GM12864 (cell line): ENCODE data around the gene OPN1SW.

ENCODE experiments used
- DNase-seq: peaks from one replicate; pipeline ENCODE4 v3.0.0-alpha.2; 2011; ENCODE audit warnings: low read depth
- H3K4me3 ChIP-seq: 2 replicates; pipeline ENCODE4 v1.5.1; 2011; ENCODE audit warnings: mild to moderate bottlenecking, low read depth, low read length, control low read depth
- CTCF ChIP-seq: IDR thresholded peaks from 2 replicates; pipeline ENCODE4 v1.5.1; 2011; ENCODE audit warnings: low read depth, mild to moderate bottlenecking, moderate library complexity, low read length, control low read depth, inconsistent platforms; ENCODE audit errors: missing control alignments

OPN1SW gene

DNA sequence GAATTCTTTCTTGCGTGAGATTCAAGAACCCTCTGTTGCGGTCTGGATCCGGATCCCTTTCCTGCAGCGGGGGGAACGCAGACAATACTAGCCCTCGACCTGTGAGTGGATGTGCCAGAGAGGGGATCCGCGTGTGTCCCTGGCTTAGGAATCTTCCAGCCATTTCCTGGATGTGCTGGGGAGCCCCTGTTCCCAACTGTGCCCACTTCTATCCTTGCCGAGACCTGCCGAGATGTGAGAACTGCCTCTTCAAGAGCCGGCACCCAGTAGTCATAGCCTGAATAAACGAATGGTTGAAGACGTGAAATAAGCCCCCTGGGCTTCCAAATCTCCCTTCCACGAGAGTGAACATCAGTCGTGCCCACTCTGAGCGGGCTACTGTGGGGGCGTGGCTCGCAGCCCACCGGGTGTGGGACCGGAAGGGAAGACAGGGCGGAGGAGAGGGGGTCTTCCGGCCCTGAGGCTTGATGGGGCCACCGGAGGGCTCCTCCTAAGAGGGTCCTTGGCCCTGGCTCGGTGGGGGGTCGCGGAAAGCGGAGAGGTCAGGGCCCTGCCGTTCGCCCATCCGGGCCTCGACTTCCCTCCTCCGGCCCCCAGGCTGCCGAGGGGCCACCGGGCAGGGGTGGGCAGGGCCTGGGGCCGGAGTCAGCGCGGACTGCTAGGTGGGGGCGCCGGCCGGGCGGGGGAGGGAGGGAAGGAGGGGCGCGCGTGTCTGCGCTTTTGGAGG, 14.9 kb upstream of the OPN1SW start:
- H3K4me3 ChIP-seq: peak overlapping the region; percentile 58
- no peak for TF ChIP-seq CTCF
- DNase-seq: no peak

GRCh38 chr7:128788446-128789412, 13.1 kb upstream of the OPN1SW start:
- DNase-seq: no peak

GRCh38 chr7:128785738-128786137, 10.1 kb upstream of the OPN1SW start:
- DNase-seq: no peak
- TF ChIP-seq CTCF: no peak
- H3K4me3 ChIP-seq: no peak overlapping the region

More at GRCh38 chr7:128788446-128789412, 13.1 kb upstream of the OPN1SW start:
- TF ChIP-seq CTCF: no peak
- H3K4me3 ChIP-seq: no peak overlapping the region

GRCh38 chr7:128783143-128783861, 7.7 kb upstream of the OPN1SW start:
- H3K4me3 ChIP-seq: no peak overlapping the region
- DNase-seq: no peak
- no peak for TF ChIP-seq CTCF

DNA sequence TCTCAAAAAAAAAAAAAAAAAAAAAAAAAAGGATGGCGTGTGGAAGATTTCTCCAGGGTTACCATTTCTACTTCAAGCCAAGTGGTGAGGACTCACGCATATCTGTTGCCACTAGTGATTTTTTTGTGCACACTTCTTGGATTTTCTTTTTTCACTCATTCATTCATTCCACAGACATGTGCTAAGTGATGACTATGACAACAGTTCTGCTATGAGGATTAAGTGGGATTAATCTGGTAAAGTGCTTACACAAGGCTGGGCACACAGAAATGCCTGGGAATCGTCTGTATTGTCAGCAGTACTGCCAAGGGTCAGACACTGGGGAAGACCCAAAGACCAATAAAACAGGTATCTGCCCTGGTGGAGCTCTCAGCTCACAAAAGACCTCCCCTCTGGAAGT, 6.3 kb upstream of the OPN1SW start:
- no peak overlapping the region for H3K4me3 ChIP-seq
- no peak for TF ChIP-seq CTCF
- no peak for DNase-seq

DNA sequence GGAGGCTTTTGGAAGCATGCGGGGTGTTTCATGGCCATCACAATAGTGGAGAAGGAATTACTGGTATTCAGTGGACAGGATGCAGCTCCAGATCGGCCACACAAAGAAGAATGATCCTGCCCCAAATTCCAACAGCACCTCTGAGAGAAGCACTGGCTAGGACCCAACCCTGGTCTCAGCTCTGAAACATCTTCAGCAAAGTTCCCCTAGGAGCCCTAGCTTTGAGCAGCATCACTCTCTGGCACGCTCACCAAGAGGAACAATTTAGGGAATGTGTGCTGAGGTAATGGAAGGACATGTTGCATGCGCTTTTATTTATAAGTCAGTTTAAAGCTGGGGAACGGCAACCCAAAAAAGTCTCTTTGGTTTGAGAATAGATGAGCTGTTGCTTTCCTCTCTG, 5.5 kb upstream of the OPN1SW start:
- no peak for TF ChIP-seq CTCF
- no peak for DNase-seq
- no peak overlapping the region for H3K4me3 ChIP-seq
